Left lung (tissue), 10 donors: Measurements from ENCODE around the gene TTLL1. TPM values are rescaled to one million over a fixed set of nuclear protein-coding genes. Genes with fewer than 3 reads are reported as not detected.
A peak's percentile ranks its signal among the peaks of the same experiment; 100 is the strongest.
"Not testable (repeated sequence)": the region's sequence is repeated elsewhere in the genome, so short reads cannot be mapped to it uniquely, and the experiment has no call there.

ENCODE experiments used
- ATAC-seq: fragments of 200-7000 bp; cut with Tn5 transposase; one replicate; pipeline ENCODE4 v1.9.1; 2020; ENCODE audit warnings: moderate library complexity
- DNase-seq, 4 donors: peaks; one replicate each; pipeline ENCODE4 v3.0.0-alpha.2; 2013 to 2020
- H3K27ac ChIP-seq, 2 donors: fragments of 200-600 bp; sonication (generic) in 1 of 2; one replicate each; pipeline versions ENCODE4 v1.5.0 to v1.8.0; 2020 to 2021
- H3K27me3 ChIP-seq, 2 donors: fragments of 200-600 bp; sonication (generic) in 1 of 2; one replicate each; pipeline versions ENCODE4 v1.5.0 to v1.8.0; 2020 to 2021
- H3K36me3 ChIP-seq, 2 donors: fragments of 200-600 bp; sonication (generic) in 1 of 2; one replicate each; pipeline versions ENCODE4 v1.5.0 to v1.8.0; 2020 to 2021
- H3K4me1 ChIP-seq, 2 donors: fragments of 200-600 bp; one replicate each; pipeline ENCODE4 v1.8.0; 2021
- H3K4me3 ChIP-seq, 2 donors: fragments of 200-600 bp; sonication (generic) in 1 of 2; one replicate each; pipeline versions ENCODE4 v1.5.0 to v1.8.0; 2020 to 2021; ENCODE audit warnings: mild to moderate bottlenecking in 1 of 2
- H3K9me3 ChIP-seq, 2 donors: fragments of 200-600 bp; sonication (generic) in 1 of 2; one replicate each; pipeline versions ENCODE4 v1.5.0 to v1.8.0; 2020 to 2021
- intact Hi-C, 2 donors: fragments of 100-400 bp; cut with DNase I; formaldehyde crosslinking; loops; one replicate each; pipeline versions ENCODE4 v1.11.2 to v1.14.2; 2022
- polyA plus RNA-seq, 6 donors: library from polyadenylated mRNA; unstranded; fragments of 120-200 nt; gene quantifications; one replicate each; pipeline ENCODE4 v1.2.1, GENCODE V29; 2013; ENCODE audit not compliant: insufficient read length in 6 of 6
- total RNA-seq, 2 donors: library from RNA; stranded (reverse); fragmentation: NEBNext Ultra II Directional; extraction: Animal tissue kit (Norgen Biotek cat#: 25700); gene quantifications; one replicate each; pipeline ENCODE4 v1.2.1, GENCODE V29; 2021
- TF ChIP-seq, protein P1 (sequence below), 2 donors: fragments of 200-600 bp; sonication (generic) in 1 of 2; IDR thresholded peaks; one replicate each; pipeline versions ENCODE4 v1.5.0 to v1.8.0; 2021; ENCODE audit warnings: antibody characterized with exemption in 2 of 2
- donor health status: DM: no; HTN: yes; CAD: no.
- donor health status: DM: no; HTN: no; CAD: no.

The TTLL1 gene
- total and polyA plus RNA-seq, 8 donors: 5.3 to 19.1 (median 16.2) TPM

DNA sequence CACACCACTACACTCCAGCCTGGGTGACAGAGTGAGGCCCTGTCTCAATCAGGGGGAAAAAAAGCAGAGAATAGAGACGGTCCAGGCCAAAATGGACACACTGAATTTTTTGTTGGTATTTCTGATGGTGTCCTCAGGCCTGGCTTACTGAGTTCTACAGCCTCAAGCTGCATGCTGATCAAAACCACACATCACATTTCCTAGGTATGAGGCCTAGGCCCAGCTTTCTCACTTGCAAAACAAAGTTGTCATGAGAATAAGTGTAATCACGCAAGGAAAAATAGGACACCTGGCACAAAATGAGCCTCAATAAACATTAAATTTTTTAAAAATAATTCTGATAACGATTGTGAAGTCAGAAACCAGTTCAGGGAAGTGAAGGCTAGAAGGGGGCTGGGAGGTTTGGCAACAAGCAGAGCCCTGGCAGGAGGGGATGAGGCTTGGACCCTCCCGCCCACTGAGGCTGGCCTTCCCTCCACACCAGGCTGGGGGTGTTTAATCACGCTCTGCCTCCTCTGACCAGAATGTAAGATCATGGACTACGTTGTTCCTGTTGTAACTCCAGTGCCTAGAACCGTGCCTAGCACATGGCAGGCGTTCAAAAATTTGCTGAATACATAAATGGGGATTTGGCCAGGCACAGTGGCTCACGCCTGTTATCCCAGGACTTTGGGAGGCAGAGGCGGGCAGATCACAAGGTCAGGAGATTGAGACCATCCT lies 92.4 kb downstream of the TTLL1 start:
- intact Hi-C loops: no loop called here
- DNase-seq: no peak
- H3K4me1 ChIP-seq: peaks cover 68 to 100% of the 10 kb centered on the region in 2 donors
- H3K27me3 ChIP-seq: no peaks in the 10 kb centered on the region
- H3K9me3 ChIP-seq: no peaks in the 10 kb centered on the region
- no peak for ATAC-seq
- peak overlapping the region; percentile 79 to 90 for H3K27ac ChIP-seq
- TF ChIP-seq, protein P1, sequence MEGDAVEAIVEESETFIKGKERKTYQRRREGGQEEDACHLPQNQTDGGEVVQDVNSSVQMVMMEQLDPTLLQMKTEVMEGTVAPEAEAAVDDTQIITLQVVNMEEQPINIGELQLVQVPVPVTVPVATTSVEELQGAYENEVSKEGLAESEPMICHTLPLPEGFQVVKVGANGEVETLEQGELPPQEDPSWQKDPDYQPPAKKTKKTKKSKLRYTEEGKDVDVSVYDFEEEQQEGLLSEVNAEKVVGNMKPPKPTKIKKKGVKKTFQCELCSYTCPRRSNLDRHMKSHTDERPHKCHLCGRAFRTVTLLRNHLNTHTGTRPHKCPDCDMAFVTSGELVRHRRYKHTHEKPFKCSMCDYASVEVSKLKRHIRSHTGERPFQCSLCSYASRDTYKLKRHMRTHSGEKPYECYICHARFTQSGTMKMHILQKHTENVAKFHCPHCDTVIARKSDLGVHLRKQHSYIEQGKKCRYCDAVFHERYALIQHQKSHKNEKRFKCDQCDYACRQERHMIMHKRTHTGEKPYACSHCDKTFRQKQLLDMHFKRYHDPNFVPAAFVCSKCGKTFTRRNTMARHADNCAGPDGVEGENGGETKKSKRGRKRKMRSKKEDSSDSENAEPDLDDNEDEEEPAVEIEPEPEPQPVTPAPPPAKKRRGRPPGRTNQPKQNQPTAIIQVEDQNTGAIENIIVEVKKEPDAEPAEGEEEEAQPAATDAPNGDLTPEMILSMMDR (IDR thresholded peaks at IDR 0.05): no peak
- H3K4me3 ChIP-seq: no peak overlapping the region
- H3K36me3 ChIP-seq: no peaks in the 10 kb centered on the region

DNA sequence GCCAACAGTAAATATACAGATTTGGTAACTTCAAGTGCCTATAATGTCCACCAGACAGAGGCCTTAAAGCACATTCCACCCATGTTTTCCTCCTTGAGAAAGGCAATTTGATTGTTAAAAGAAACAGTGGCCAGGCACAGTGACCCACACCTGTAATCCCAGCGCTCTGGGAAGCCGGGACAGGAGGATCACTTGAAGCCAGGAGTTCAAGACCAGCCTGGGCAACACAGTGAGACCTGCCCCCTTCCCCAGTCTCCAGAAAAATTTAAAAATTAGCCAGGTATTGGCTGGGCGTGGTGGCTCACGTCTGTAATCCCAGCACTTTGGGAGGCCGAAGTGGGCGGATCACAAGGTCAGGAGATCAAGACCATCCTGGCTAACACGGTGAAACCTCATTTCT lies 93.5 kb downstream of the TTLL1 start:
- H3K4me3 ChIP-seq, ATAC-seq, H3K27me3 ChIP-seq, intact Hi-C loops, DNase-seq, H3K9me3 ChIP-seq, H3K36me3 ChIP-seq: not testable (repeated sequence)
- peak overlapping the region; percentile 79 to 90 for H3K27ac ChIP-seq
- H3K4me1 ChIP-seq: peaks cover 61 to 100% of the 10 kb centered on the region in 2 donors

DNA sequence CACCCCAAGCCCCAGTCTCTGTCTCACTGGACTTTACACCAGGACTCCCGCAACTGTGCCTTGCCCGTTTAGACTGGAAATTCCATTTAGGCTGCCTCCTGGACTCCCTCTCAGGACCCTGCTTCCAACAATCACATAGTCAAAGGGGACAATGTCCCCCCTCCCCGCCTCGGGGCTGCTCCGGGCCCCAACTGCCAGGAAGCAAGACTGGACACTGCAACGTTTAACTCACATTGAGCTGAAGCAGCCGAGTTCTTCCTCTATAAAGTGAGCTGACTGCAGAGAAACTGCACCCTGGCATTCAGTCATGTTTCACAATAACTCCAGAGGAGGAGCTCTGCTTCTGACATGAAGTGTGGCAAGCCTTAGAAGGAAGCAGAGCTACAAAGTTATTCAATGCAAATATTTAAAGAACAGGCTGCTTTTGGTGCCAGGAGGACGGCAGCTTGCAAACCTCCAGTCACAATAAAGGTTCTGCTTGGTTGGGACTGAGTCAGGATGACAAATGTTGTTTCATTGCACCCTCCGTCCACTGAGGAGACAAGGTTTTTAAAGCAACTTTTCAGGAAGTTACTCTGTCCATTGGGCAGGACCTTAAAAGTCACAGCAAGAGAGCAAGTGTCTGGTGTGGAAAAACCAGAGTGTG lies 94.2 kb downstream of the TTLL1 start:
- H3K27ac ChIP-seq: peak overlapping the region; percentile 79 to 90
- peak; percentile 61 to 94 (median 86) for DNase-seq

DNA sequence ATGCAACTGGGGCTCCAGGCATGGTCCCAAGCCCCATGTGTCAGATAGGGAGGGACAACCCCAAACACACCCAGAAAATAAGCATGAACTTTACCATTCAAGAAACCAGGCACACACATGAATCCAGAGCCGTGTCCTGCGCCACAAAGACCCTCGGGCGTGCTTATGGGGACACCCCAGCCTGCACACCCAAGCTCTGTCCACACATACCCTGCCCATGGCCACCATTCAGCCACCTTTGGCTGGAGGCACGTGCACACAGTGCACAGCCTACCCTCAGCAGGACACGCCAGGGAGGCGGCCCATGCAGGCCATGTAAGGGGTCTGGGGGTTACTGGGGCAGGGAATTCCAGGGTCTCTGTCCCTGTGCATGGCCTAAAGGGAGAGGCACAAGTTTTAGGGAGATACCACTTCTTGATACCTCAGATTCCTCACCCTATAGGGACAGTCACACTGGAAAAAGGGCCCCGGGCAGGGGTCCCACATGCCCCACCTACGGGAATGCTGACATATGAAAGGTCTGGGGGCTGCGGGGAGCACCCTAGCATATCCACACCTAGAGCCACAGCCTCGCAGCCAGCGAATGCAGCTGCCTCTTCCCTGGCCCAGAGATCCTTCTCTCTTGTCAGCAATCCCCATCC lies 94.8 kb downstream of the TTLL1 start:
- Histone ChIP-seq H3K36me3 (no peaks in the 10 kb centered on the region), H3K9me3 (no peaks in the 10 kb centered on the region), H3K4me1 (peaks cover 59 to 95% of the 10 kb centered on the region in 2 donors), H3K4me3 (peak overlapping the region in 1 of 2 donors; percentile 13), H3K27me3 (no peaks in the 10 kb centered on the region), H3K27ac (peak overlapping the region; percentile 79 to 90)
- TF ChIP-seq, protein P1 (IDR thresholded peaks at IDR 0.05): no peak
- DNase-seq (no peak), ATAC-seq (peak; percentile 4)
- intact Hi-C loops: no loop called here

More for the DNA sequence above, 94.2 kb downstream of the TTLL1 start:
- Histone ChIP-seq H3K9me3 (no peaks in the 10 kb centered on the region), H3K4me3 (peak overlapping the region in 1 of 2 donors; percentile 13), H3K36me3 (no peaks in the 10 kb centered on the region), H3K4me1 (peaks cover 60 to 100% of the 10 kb centered on the region in 2 donors), H3K27me3 (no peaks in the 10 kb centered on the region)
- intact Hi-C loops: no loop called here
- TF ChIP-seq, protein P1 (IDR thresholded peaks at IDR 0.05): no peak
- peak; percentile 80 for ATAC-seq

DNA sequence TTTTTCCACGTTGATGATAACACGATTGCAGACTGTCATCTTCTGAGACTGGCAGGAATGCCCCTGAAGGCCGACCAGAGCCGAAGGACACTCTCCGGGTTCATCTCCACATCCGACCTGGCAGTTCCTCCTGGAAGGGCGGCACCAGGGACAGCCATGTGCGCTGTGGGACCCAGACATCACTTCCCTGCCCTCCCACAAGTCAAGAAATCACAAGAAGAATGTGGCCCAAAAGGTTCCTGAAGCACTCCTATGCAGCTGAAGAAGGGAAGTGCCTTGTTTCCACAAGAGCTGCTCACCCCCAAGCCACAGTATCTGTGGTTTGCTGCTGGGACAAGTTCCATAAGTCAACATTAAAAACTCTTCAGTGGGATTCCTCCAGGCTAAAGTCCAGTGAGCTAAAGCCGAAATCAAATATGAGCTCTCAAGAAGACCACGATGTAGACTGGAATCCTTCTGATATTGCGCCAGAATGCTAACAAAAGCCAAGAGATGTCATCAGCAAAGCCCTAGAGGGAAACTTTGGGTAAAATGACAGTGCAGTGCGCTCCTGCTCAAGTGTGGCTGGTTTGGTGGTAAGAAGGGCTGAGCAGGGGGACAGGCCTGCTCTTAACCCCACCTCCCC lies 95.4 kb downstream of the TTLL1 start:
- DNase-seq: peak in 2 of 4 donors; percentile 56 to 68
- peak overlapping the region; percentile 79 to 90 for H3K27ac ChIP-seq

More for the DNA sequence above, 95.4 kb downstream of the TTLL1 start:
- Histone ChIP-seq H3K27me3 (no peaks in the 10 kb centered on the region), H3K4me1 (peaks cover 59 to 94% of the 10 kb centered on the region in 2 donors), H3K36me3 (no peaks in the 10 kb centered on the region), H3K4me3 (no peak overlapping the region), H3K9me3 (no peaks in the 10 kb centered on the region)
- ATAC-seq: peak; percentile 21
- intact Hi-C loops: no loop called here
- TF ChIP-seq, protein P1 (IDR thresholded peaks at IDR 0.05): no peak
